Peyer's patch (tissue), 4 donors: Measurements from ENCODE around the gene KREMEN1.

Experiments
- CTCF ChIP-seq, 6 experiments: fragments of 450-650 bp in 4 of 6; fragments of 200-600 bp in 2 of 6; sonication (generic) in 1 of 6; IDR thresholded peaks; one replicate each; pipeline ENCODE4 v1.5.1; 2017 to 2019; ENCODE audit warnings: antibody characterized with exemption in 6 of 6, mild to moderate bottlenecking in 3 of 6, moderate library complexity in 1 of 6
- POLR2A ChIP-seq, 2 donors: fragments of 450-650 bp; IDR thresholded peaks; one replicate each; pipeline ENCODE4 v1.5.1; 2017; ENCODE audit warnings: antibody characterized with exemption in 2 of 2, mild to moderate bottlenecking in 2 of 2, moderate library complexity in 2 of 2

GRCh38 chr22:29158546-29158945 is 85.7 kb downstream of the KREMEN1 start:
- TF ChIP-seq CTCF (IDR thresholded peaks at IDR 0.05) (no peak), POLR2A (IDR thresholded peaks at IDR 0.05) (no peak)
